ENCODE data around the gene CASKIN2.

The CASKIN2 gene

DNA sequence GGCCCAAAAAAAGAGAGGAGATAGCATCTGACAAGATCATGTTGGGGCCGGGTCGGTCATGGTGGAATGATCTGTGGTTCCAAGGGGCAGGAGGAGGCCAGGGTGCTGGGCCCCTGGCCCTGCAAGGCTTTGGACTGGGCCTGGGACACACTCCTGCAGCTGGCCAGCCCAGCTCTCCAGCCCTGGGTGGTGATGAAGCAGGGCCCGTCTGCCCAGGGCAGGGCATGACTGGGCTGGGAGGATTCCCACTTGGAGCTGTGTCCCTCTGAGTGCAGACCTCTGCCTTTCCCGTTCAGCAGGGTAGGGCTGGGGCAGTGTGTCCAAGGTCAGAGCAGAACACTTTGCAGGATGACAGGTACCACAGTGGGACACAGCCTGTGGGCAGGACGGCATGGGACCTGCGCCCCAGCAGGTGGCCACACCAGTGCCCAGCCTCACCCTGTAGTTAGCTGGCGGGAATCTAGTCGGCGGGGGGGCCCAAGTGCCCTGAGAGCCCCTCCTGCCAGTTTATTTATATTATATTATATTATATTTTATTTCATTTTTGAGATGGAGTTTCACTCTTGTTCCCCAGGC lies 44.7 kb upstream of the CASKIN2 start:
- no peak for TF ChIP-seq ZFP3 (CRISPR knock-in tag; IDR thresholded peaks at IDR 0.05)
- TF ChIP-seq TOX (CRISPR knock-in tag; IDR thresholded peaks at IDR 0.05; ENCODE audit: borderline replicate concordance) = no peak
- TF ChIP-seq, protein P1, sequence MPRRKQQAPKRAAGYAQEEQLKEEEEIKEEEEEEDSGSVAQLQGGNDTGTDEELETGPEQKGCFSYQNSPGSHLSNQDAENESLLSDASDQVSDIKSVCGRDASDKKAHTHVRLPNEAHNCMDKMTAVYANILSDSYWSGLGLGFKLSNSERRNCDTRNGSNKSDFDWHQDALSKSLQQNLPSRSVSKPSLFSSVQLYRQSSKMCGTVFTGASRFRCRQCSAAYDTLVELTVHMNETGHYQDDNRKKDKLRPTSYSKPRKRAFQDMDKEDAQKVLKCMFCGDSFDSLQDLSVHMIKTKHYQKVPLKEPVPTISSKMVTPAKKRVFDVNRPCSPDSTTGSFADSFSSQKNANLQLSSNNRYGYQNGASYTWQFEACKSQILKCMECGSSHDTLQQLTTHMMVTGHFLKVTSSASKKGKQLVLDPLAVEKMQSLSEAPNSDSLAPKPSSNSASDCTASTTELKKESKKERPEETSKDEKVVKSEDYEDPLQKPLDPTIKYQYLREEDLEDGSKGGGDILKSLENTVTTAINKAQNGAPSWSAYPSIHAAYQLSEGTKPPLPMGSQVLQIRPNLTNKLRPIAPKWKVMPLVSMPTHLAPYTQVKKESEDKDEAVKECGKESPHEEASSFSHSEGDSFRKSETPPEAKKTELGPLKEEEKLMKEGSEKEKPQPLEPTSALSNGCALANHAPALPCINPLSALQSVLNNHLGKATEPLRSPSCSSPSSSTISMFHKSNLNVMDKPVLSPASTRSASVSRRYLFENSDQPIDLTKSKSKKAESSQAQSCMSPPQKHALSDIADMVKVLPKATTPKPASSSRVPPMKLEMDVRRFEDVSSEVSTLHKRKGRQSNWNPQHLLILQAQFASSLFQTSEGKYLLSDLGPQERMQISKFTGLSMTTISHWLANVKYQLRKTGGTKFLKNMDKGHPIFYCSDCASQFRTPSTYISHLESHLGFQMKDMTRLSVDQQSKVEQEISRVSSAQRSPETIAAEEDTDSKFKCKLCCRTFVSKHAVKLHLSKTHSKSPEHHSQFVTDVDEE (CRISPR knock-in tag; IDR thresholded peaks at IDR 0.05) = no peak
- no peak for TF ChIP-seq ZNF8 (CRISPR knock-in tag; IDR thresholded peaks at IDR 0.05)
- no peak for TF ChIP-seq ESRRG (CRISPR knock-in tag; IDR thresholded peaks at IDR 0.05)
- TF ChIP-seq, protein P2, sequence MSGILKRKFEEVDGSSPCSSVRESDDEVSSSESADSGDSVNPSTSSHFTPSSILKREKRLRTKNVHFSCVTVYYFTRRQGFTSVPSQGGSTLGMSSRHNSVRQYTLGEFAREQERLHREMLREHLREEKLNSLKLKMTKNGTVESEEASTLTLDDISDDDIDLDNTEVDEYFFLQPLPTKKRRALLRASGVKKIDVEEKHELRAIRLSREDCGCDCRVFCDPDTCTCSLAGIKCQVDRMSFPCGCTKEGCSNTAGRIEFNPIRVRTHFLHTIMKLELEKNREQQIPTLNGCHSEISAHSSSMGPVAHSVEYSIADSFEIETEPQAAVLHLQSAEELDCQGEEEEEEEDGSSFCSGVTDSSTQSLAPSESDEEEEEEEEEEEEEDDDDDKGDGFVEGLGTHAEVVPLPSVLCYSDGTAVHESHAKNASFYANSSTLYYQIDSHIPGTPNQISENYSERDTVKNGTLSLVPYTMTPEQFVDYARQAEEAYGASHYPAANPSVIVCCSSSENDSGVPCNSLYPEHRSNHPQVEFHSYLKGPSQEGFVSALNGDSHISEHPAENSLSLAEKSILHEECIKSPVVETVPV (CRISPR knock-in tag; IDR thresholded peaks at IDR 0.05) = no peak
- no peak for TF ChIP-seq RARB (CRISPR knock-in tag; IDR thresholded peaks at IDR 0.05)
- TF ChIP-seq ISL1 (CRISPR knock-in tag; IDR thresholded peaks at IDR 0.05) = no peak
- TF ChIP-seq SNAI2 (CRISPR knock-in tag; IDR thresholded peaks at IDR 0.05) = no peak
- no peak for TF ChIP-seq CSDC2 (CRISPR knock-in tag; IDR thresholded peaks at IDR 0.05)
- TF ChIP-seq ZNF70 (CRISPR knock-in tag; IDR thresholded peaks at IDR 0.05) = no peak
- TF ChIP-seq, protein P3, sequence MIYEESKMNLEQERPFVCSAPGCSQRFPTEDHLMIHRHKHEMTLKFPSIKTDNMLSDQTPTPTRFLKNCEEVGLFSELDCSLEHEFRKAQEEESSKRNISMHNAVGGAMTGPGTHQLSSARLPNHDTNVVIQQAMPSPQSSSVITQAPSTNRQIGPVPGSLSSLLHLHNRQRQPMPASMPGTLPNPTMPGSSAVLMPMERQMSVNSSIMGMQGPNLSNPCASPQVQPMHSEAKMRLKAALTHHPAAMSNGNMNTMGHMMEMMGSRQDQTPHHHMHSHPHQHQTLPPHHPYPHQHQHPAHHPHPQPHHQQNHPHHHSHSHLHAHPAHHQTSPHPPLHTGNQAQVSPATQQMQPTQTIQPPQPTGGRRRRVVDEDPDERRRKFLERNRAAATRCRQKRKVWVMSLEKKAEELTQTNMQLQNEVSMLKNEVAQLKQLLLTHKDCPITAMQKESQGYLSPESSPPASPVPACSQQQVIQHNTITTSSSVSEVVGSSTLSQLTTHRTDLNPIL (CRISPR knock-in tag; IDR thresholded peaks at IDR 0.05; ENCODE audit: low read depth) = no peak
- no peak for ATAC-seq

DNA sequence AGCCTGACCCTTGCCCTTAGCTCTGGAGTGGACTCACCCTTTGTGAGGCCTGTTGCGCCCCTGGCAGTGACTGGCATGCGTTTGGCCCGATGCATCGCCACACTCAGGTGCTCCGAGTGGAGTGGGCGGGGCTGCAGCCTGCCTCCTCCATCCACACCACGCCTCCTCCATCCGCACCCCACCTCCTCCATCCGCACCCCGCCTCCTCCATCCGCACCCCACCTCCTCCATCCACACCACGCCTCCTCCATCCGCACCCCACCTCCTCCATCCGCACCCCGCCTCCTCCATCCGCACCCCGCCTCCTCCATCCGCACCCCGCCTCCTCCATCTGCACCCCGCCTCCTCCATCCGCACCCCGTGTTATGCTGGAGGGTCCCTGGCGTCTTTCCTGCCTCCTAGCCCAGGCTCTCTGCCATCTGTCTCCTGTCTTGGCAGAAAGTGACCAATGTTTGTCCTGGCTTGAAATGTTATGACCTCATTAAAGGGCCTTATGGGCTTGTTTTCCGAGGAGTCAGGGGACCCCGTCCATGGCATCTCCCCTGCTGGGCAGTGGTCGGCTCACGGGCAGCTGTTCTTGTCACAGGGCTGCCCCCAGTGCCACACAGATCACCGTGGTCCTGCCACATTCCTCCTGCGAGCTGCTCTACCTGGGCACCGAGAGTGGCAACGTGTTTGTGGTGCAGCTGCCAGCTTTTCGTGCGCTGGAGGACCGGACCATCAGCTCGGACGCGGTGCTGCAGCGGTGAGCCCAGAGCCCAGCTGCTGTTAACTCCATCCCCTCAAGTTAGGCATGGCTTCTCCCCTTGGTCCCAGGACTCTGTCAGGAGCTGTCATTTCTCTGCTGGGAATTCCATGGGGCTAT lies 43.6 kb upstream of the CASKIN2 start:
- TF ChIP-seq BACH2 (CRISPR knock-in tag; IDR thresholded peaks at IDR 0.05; ENCODE audit: borderline replicate concordance) (no peak), ZNF8 (CRISPR knock-in tag; IDR thresholded peaks at IDR 0.05) (no peak), ZC3H10 (CRISPR knock-in tag; IDR thresholded peaks at IDR 0.05) (no peak), CSDC2 (CRISPR knock-in tag; IDR thresholded peaks at IDR 0.05) (no peak), ZFP30 (CRISPR knock-in tag; IDR thresholded peaks at IDR 0.05) (no peak), RARB (CRISPR knock-in tag; IDR thresholded peaks at IDR 0.05) (no peak), TCF4 (CRISPR knock-in tag; IDR thresholded peaks at IDR 0.05; ENCODE audit: borderline replicate concordance) (no peak), PPARA (CRISPR knock-in tag; IDR thresholded peaks at IDR 0.05; ENCODE audit: borderline replicate concordance) (no peak), SNAI2 (CRISPR knock-in tag; IDR thresholded peaks at IDR 0.05) (no peak), ZFP3 (CRISPR knock-in tag; IDR thresholded peaks at IDR 0.05) (no peak)
- TF ChIP-seq, protein P4, sequence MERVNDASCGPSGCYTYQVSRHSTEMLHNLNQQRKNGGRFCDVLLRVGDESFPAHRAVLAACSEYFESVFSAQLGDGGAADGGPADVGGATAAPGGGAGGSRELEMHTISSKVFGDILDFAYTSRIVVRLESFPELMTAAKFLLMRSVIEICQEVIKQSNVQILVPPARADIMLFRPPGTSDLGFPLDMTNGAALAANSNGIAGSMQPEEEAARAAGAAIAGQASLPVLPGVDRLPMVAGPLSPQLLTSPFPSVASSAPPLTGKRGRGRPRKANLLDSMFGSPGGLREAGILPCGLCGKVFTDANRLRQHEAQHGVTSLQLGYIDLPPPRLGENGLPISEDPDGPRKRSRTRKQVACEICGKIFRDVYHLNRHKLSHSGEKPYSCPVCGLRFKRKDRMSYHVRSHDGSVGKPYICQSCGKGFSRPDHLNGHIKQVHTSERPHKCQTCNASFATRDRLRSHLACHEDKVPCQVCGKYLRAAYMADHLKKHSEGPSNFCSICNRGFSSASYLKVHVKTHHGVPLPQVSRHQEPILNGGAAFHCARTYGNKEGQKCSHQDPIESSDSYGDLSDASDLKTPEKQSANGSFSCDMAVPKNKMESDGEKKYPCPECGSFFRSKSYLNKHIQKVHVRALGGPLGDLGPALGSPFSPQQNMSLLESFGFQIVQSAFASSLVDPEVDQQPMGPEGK (CRISPR knock-in tag; IDR thresholded peaks at IDR 0.05; ENCODE audit: borderline replicate concordance) = no peak
- TF ChIP-seq, protein P5, sequence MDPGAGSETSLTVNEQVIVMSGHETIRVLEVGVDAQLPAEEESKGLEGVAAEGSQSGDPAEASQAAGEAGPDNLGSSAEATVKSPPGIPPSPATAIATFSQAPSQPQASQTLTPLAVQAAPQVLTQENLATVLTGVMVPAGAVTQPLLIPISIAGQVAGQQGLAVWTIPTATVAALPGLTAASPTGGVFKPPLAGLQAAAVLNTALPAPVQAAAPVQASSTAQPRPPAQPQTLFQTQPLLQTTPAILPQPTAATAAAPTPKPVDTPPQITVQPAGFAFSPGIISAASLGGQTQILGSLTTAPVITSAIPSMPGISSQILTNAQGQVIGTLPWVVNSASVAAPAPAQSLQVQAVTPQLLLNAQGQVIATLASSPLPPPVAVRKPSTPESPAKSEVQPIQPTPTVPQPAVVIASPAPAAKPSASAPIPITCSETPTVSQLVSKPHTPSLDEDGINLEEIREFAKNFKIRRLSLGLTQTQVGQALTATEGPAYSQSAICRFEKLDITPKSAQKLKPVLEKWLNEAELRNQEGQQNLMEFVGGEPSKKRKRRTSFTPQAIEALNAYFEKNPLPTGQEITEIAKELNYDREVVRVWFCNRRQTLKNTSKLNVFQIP (CRISPR knock-in tag; IDR thresholded peaks at IDR 0.05; ENCODE audit: borderline replicate concordance, low read depth) = no peak
- ATAC-seq = no peak

Measured in SK-N-SH treated with all-trans-retinoic acid at 6 μM for 48 hours (cell line).